GM12891 (cell line): ENCODE data around the gene TMX3.

Source experiments
- POLR2A ChIP-seq: IDR thresholded peaks from 2 replicates; pipeline ENCODE4 v1.6.1; 2011; ENCODE audit warnings: low read depth, low read length, control low read depth
- POLR2AphosphoS5 ChIP-seq: IDR thresholded peaks from 2 replicates; pipeline ENCODE4 v1.6.1; 2011; ENCODE audit warnings: low read depth, low read length, control low read depth
- POU2F2 ChIP-seq: IDR thresholded peaks from 2 replicates; pipeline ENCODE4 v1.6.1; 2011; ENCODE audit warnings: low read depth, mild to moderate bottlenecking, control low read depth, low read length, moderate library complexity
- SPI1 ChIP-seq: IDR thresholded peaks from 2 replicates; pipeline ENCODE4 v1.6.1; 2011; ENCODE audit warnings: low read depth, low read length, control low read depth
- TAF1 ChIP-seq: IDR thresholded peaks from 2 replicates; pipeline ENCODE4 v1.6.1; 2011; ENCODE audit warnings: low read depth, low read length, control low read depth

- TF ChIP-seq POLR2A (no peak), POLR2AphosphoS5 (no peak), TAF1 (no peak), SPI1 (no peak), POU2F2 (no peak)
These were observed 23.7 kb upstream of the TMX3 start for GRCh38 chr18:68738564-68738963.
